HG03469 (cell line): ENCODE measurements around the gene AQP12A.

Experiments used
- ATAC-seq: cut with Tn5 transposase; IDR thresholded peaks from one replicate; pipeline ENCODE4 v1.9.1; 2021; ENCODE audit warnings: mild to moderate bottlenecking, moderate library complexity, moderate number of reproducible peaks; ENCODE audit not compliant: unreplicated experiment

AQP12A gene

GRCh38 chr2:240707043-240707756 lies 15.5 kb downstream of the AQP12A start:
- no peak for ATAC-seq

- no peak for ATAC-seq
These were observed 16.2 kb downstream of the AQP12A start for GRCh38 chr2:240707821-240708220.

- ATAC-seq = no peak
These were observed 16.8 kb downstream of the AQP12A start for GRCh38 chr2:240708457-240708856.

- ATAC-seq = no peak
These were observed 19.6 kb downstream of the AQP12A start for GRCh38 chr2:240711296-240711695.

GRCh38 chr2:240711701-240712100 lies 20.0 kb downstream of the AQP12A start:
- ATAC-seq = no peak

- ATAC-seq = no peak
These were observed 20.5 kb downstream of the AQP12A start for GRCh38 chr2:240712121-240712520.

GRCh38 chr2:240713071-240713927 lies 21.6 kb downstream of the AQP12A start:
- ATAC-seq = no peak

- no peak for ATAC-seq
These were observed 22.5 kb downstream of the AQP12A start for GRCh38 chr2:240713928-240714746.

GRCh38 chr2:240714747-240715725 lies 23.4 kb downstream of the AQP12A start:
- no peak for ATAC-seq

GRCh38 chr2:240716130-240716798 lies 24.6 kb downstream of the AQP12A start:
- ATAC-seq = no peak

GRCh38 chr2:240717181-240717641 lies 25.5 kb downstream of the AQP12A start:
- ATAC-seq = no peak

GRCh38 chr2:240717681-240718581 lies 26.3 kb downstream of the AQP12A start:
- no peak for ATAC-seq

- no peak for ATAC-seq
These were observed 27.3 kb downstream of the AQP12A start for GRCh38 chr2:240718896-240719490.

- no peak for ATAC-seq
These were observed 28.2 kb downstream of the AQP12A start for GRCh38 chr2:240719676-240720545.

GRCh38 chr2:240720686-240721595 lies 29.3 kb downstream of the AQP12A start:
- ATAC-seq = no peak

- no peak for ATAC-seq
These were observed 30.0 kb downstream of the AQP12A start for GRCh38 chr2:240721596-240722180.
